ENCODE data around the gene CCT6B. TPM values are rescaled to one million over a fixed set of nuclear protein-coding genes. Genes with fewer than 3 reads are reported as not detected.

The CCT6B gene
- total RNA-seq, 3 donors from 2014 or later, result 1.0 to 2.7 (median 2.1) TPM

GRCh38 chr17:34930283-34930682 lies 31.0 kb downstream of the CCT6B start:
- ATAC-seq (no peak), DNase-seq (no peak)
- no peak for TF ChIP-seq CTCF (IDR thresholded peaks at IDR 0.05)
- no peaks in the 10 kb centered on the region for H3K9me3 ChIP-seq
- intact Hi-C loops (cut with DNase I, micrococcal nuclease), result no loop called here
- no peaks in the 10 kb centered on the region for H3K4me1 ChIP-seq (ENCODE audit: low read depth)
- no peaks in the 10 kb centered on the region for H3K36me3 ChIP-seq (ENCODE audit: low read depth)
- no peak overlapping the region for H3K4me3 ChIP-seq

- intact Hi-C loops (cut with DNase I, micrococcal nuclease), result no loop called here
- no peaks in the 10 kb centered on the region for H3K9me3 ChIP-seq
- no peaks in the 10 kb centered on the region for H3K36me3 ChIP-seq (ENCODE audit: low read depth)
- H3K4me3 ChIP-seq, result no peak overlapping the region
- H3K4me1 ChIP-seq (ENCODE audit: low read depth), result no peaks in the 10 kb centered on the region
- DNase-seq (no peak), ATAC-seq (no peak)
- TF ChIP-seq CTCF (IDR thresholded peaks at IDR 0.05), result no peak
These were observed 34.6 kb downstream of the CCT6B start for GRCh38 chr17:34926661-34927060.

- no peaks in the 10 kb centered on the region for H3K36me3 ChIP-seq (ENCODE audit: low read depth)
- no peak for TF ChIP-seq CTCF (IDR thresholded peaks at IDR 0.05)
- intact Hi-C loops (cut with DNase I, micrococcal nuclease), result no loop called here
- no peak overlapping the region for H3K4me3 ChIP-seq
- ATAC-seq (no peak), DNase-seq (no peak)
- no peaks in the 10 kb centered on the region for H3K9me3 ChIP-seq
- no peaks in the 10 kb centered on the region for H3K4me1 ChIP-seq (ENCODE audit: low read depth)
These were observed 40.6 kb downstream of the CCT6B start for GRCh38 chr17:34920676-34921075.

GRCh38 chr17:34917381-34917780 lies 43.9 kb downstream of the CCT6B start:
- Histone ChIP-seq H3K4me3 (no peak overlapping the region), H3K36me3 (ENCODE audit: low read depth) (no peaks in the 10 kb centered on the region), H3K4me1 (ENCODE audit: low read depth) (no peaks in the 10 kb centered on the region), H3K9me3 (no peaks in the 10 kb centered on the region)
- intact Hi-C loops (cut with DNase I, micrococcal nuclease), result no loop called here
- ATAC-seq, result no peak
- no peak for TF ChIP-seq CTCF (IDR thresholded peaks at IDR 0.05)
- DNase-seq, result no peak

GRCh38 chr17:34916120-34916519 lies 45.1 kb downstream of the CCT6B start:
- no peaks in the 10 kb centered on the region for H3K9me3 ChIP-seq
- no peak overlapping the region for H3K4me3 ChIP-seq
- H3K4me1 ChIP-seq (ENCODE audit: low read depth), result no peaks in the 10 kb centered on the region
- DNase-seq (no peak), ATAC-seq (no peak)
- no peak for TF ChIP-seq CTCF (IDR thresholded peaks at IDR 0.05)
- intact Hi-C loops (cut with DNase I, micrococcal nuclease), result no loop called here
- no peaks in the 10 kb centered on the region for H3K36me3 ChIP-seq (ENCODE audit: low read depth)

GRCh38 chr17:34913001-34913400 lies 48.3 kb downstream of the CCT6B start:
- DNase-seq (no peak), ATAC-seq (no peak)
- Histone ChIP-seq H3K9me3 (no peaks in the 10 kb centered on the region), H3K4me1 (ENCODE audit: low read depth) (no peaks in the 10 kb centered on the region), H3K36me3 (ENCODE audit: low read depth) (no peaks in the 10 kb centered on the region), H3K4me3 (no peak overlapping the region)
- no peak for TF ChIP-seq CTCF (IDR thresholded peaks at IDR 0.05)
- intact Hi-C loops (cut with DNase I, micrococcal nuclease), result no loop called here
